Gastrocnemius medialis (tissue), 4 donors: ENCODE results near the gene ASPM. TPM values are rescaled to one million over a fixed set of nuclear protein-coding genes. Genes with fewer than 3 reads are reported as not detected.

Experiments used
- ATAC-seq, 2 donors: fragments of 150-250 bp; one replicate each; pipeline ENCODE4 v1.9.1; 2016
- DNase-seq, 2 donors: peaks; one replicate each; pipeline ENCODE4 v3.0.0-alpha.2; 2019
- H3K27ac ChIP-seq, 4 donors: fragments of 200-600 bp; sonication (generic); 1 replicate in 1 of 4; 2 replicates in 3 of 4; pipeline ENCODE4 v1.5.1; 2016 to 2018; ENCODE audit warnings: mild to moderate bottlenecking in 2 of 4, moderate library complexity in 1 of 4
- H3K27me3 ChIP-seq, 3 donors: fragments of 200-600 bp; sonication (generic) in 2 of 3; 1 replicate in 1 of 3; 2 replicates in 2 of 3; pipeline versions ENCODE4 v1.5.1 to v1.6.0; 2016 to 2019; ENCODE audit warnings: mild to moderate bottlenecking in 1 of 3, moderate library complexity in 1 of 3
- H3K36me3 ChIP-seq, 2 donors: fragments of 200-600 bp; sonication (generic) in 1 of 2; one replicate each; pipeline ENCODE4 v1.5.1; 2017 to 2018
- H3K4me1 ChIP-seq, 2 donors: fragments of 200-600 bp; sonication (generic) in 1 of 2; one replicate each; pipeline ENCODE4 v1.5.1; 2016 to 2017; ENCODE audit warnings: mild to moderate bottlenecking in 2 of 2
- H3K4me3 ChIP-seq, 4 donors: fragments of 200-600 bp; sonication (generic) in 3 of 4; 1 replicate in 1 of 4; 2 replicates in 3 of 4; pipeline ENCODE4 v1.5.1; 2016 to 2019; ENCODE audit warnings: mild to moderate bottlenecking in 2 of 4
- H3K9me3 ChIP-seq, 3 donors: fragments of 200-600 bp; sonication (generic) in 2 of 3; 1 replicate in 1 of 3; 2 replicates in 2 of 3; pipeline ENCODE4 v1.5.1; 2016 to 2019
- POLR2A ChIP-seq, 2 donors: fragments of 450-650 bp; IDR thresholded peaks; one replicate each; pipeline ENCODE4 v1.6.1; 2017; ENCODE audit warnings: antibody characterized with exemption in 2 of 2, mild to moderate bottlenecking in 2 of 2, moderate library complexity in 2 of 2
- in situ Hi-C, 4 donors: fragments of 200-750 bp; cut with MboI; loops; one replicate each; pipeline versions ENCODE4 v1.15.0 to v1.8.0; 2017; ENCODE audit warnings: low sequenced_read_pairs in 4 of 4
- intact Hi-C: fragments of 100-400 bp; cut with DNase I; formaldehyde crosslinking; loops from one replicate; pipeline ENCODE4 v1.15.1; 2023; ENCODE audit warnings: low total_unique reads
- total RNA-seq, 4 donors: library from RNA; depleted of rRNA; stranded (reverse); fragments of >200 nt; gene quantifications; one replicate each; pipeline versions ENCODE4 v1.1.0 to v1.2.3, GENCODE V29; 2016
- TF ChIP-seq, protein P1 (sequence below), 5 experiments: fragments of 450-650 bp in 3 of 5; fragments of 200-600 bp in 2 of 5; sonication (generic) in 2 of 5; IDR thresholded peaks in 4 of 5; conservative IDR thresholded peaks in 1 of 5; 1 replicate in 4 of 5; 2 replicates in 1 of 5; pipeline ENCODE4 v1.5.1; 2016 to 2019; ENCODE audit warnings: antibody characterized with exemption in 5 of 5, mild to moderate bottlenecking in 3 of 5, moderate library complexity in 3 of 5

ASPM gene
- total RNA-seq, 4 donors from 2014 or later: 0.05 to 0.52 (median 0.26) TPM

DNA sequence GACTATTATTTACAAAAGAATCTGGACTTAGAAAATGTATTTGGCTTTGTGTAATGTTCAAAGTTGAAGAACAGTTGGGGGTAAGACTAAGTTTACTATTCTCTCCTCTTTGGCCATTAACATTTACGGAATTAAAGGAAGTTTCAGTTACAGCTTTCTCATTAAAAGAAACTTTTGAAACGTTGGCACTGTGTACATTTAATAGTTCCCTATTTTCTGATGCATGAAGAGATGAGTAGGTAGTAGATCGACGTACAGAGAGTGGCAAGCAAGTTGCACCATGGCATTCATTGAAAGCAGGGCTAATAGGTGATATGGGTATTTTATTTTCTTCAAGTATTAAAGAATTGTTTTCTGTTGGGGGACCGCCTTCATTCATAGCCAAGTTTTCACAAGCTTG is 3.2 kb downstream of the ASPM start:
- Histone ChIP-seq H3K27me3 (peaks cover 0 to 11% (median 3%) of the 10 kb centered on the region in 3 donors), H3K27ac (no peak overlapping the region), H3K4me1 (peaks cover 0 to 6% of the 10 kb centered on the region in 2 donors), H3K4me3 (no peak overlapping the region), H3K9me3 (no peaks in the 10 kb centered on the region), H3K36me3 (no peaks in the 10 kb centered on the region)
- in situ Hi-C loops: no loop called here
- no peak for ATAC-seq
- intact Hi-C loops: no loop called here
- TF ChIP-seq, protein P1, sequence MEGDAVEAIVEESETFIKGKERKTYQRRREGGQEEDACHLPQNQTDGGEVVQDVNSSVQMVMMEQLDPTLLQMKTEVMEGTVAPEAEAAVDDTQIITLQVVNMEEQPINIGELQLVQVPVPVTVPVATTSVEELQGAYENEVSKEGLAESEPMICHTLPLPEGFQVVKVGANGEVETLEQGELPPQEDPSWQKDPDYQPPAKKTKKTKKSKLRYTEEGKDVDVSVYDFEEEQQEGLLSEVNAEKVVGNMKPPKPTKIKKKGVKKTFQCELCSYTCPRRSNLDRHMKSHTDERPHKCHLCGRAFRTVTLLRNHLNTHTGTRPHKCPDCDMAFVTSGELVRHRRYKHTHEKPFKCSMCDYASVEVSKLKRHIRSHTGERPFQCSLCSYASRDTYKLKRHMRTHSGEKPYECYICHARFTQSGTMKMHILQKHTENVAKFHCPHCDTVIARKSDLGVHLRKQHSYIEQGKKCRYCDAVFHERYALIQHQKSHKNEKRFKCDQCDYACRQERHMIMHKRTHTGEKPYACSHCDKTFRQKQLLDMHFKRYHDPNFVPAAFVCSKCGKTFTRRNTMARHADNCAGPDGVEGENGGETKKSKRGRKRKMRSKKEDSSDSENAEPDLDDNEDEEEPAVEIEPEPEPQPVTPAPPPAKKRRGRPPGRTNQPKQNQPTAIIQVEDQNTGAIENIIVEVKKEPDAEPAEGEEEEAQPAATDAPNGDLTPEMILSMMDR (IDR thresholded peaks at IDR 0.05 in 4 of 5, conservative IDR thresholded peaks at IDR 0.05 in 1 of 5): no peak
- DNase-seq: no peak

- peaks cover 0 to 6% of the 10 kb centered on the region in 2 donors for H3K4me1 ChIP-seq
- intact Hi-C loops (no loop called here), in situ Hi-C loops (no loop called here)
- DNase-seq: no peak
- no peaks in the 10 kb centered on the region for H3K36me3 ChIP-seq
- no peak overlapping the region for H3K4me3 ChIP-seq
- ATAC-seq: no peak
- peaks cover 0 to 11% (median 3%) of the 10 kb centered on the region in 3 donors for H3K27me3 ChIP-seq
- no peaks in the 10 kb centered on the region for H3K9me3 ChIP-seq
- no peak overlapping the region for H3K27ac ChIP-seq
- no peak for TF ChIP-seq POLR2A (IDR thresholded peaks at IDR 0.05)
- TF ChIP-seq, protein P1 (IDR thresholded peaks at IDR 0.05 in 4 of 5, conservative IDR thresholded peaks at IDR 0.05 in 1 of 5): no peak
Measured at GRCh38 chr1:197141575-197141974, 4.9 kb downstream of the ASPM start.

GRCh38 chr1:197140121-197140520 is 6.3 kb downstream of the ASPM start:
- no peaks in the 10 kb centered on the region for H3K4me1 ChIP-seq
- no peaks in the 10 kb centered on the region for H3K36me3 ChIP-seq
- no peak for DNase-seq
- intact Hi-C loops (no loop called here), in situ Hi-C loops (no loop called here)
- peaks cover 0 to 5% (median 0%) of the 10 kb centered on the region in 3 donors for H3K27me3 ChIP-seq
- H3K4me3 ChIP-seq: no peak overlapping the region
- no peak overlapping the region for H3K27ac ChIP-seq
- no peaks in the 10 kb centered on the region for H3K9me3 ChIP-seq
- no peak for ATAC-seq
- TF ChIP-seq, protein P1 (IDR thresholded peaks at IDR 0.05 in 4 of 5, conservative IDR thresholded peaks at IDR 0.05 in 1 of 5): no peak
- TF ChIP-seq POLR2A (IDR thresholded peaks at IDR 0.05): no peak

GRCh38 chr1:197139169-197139568 is 7.3 kb downstream of the ASPM start:
- H3K4me1 ChIP-seq: no peaks in the 10 kb centered on the region
- intact Hi-C loops (no loop called here), in situ Hi-C loops (no loop called here)
- H3K4me3 ChIP-seq: no peak overlapping the region
- peaks cover 0 to under 1% (median 0%) of the 10 kb centered on the region in 3 donors for H3K27me3 ChIP-seq
- no peaks in the 10 kb centered on the region for H3K36me3 ChIP-seq
- TF ChIP-seq, protein P1 (IDR thresholded peaks at IDR 0.05 in 4 of 5, conservative IDR thresholded peaks at IDR 0.05 in 1 of 5): no peak
- TF ChIP-seq POLR2A (IDR thresholded peaks at IDR 0.05): no peak
- H3K27ac ChIP-seq: no peak overlapping the region
- ATAC-seq: no peak
- H3K9me3 ChIP-seq: no peaks in the 10 kb centered on the region
- DNase-seq: no peak

GRCh38 chr1:197137322-197137721 is 9.1 kb downstream of the ASPM start:
- Histone ChIP-seq H3K27me3 (no peaks in the 10 kb centered on the region), H3K4me1 (no peaks in the 10 kb centered on the region), H3K9me3 (no peaks in the 10 kb centered on the region), H3K36me3 (no peaks in the 10 kb centered on the region), H3K4me3 (no peak overlapping the region), H3K27ac (no peak overlapping the region)
- DNase-seq: no peak
- in situ Hi-C loops: no loop called here
- intact Hi-C loops: no loop called here
- TF ChIP-seq, protein P1 (IDR thresholded peaks at IDR 0.05 in 4 of 5, conservative IDR thresholded peaks at IDR 0.05 in 1 of 5): no peak
- TF ChIP-seq POLR2A (IDR thresholded peaks at IDR 0.05): no peak
- ATAC-seq: no peak
